GM12875 (cell line): Measurements from ENCODE around the gene OR10A6.

Experiments used
- H3K4me3 ChIP-seq: one replicate; pipeline ENCODE4 v1.5.1; 2011; ENCODE audit warnings: low read depth, low read length, control low read depth
- TF ChIP-seq, protein P1 (sequence below): IDR thresholded peaks from 2 replicates; pipeline ENCODE4 v1.5.1; 2011; ENCODE audit warnings: low read depth, mild to moderate bottlenecking, control low read depth, inconsistent platforms, low read length, moderate library complexity, borderline replicate concordance; ENCODE audit not compliant: insufficient read depth

The OR10A6 gene

DNA sequence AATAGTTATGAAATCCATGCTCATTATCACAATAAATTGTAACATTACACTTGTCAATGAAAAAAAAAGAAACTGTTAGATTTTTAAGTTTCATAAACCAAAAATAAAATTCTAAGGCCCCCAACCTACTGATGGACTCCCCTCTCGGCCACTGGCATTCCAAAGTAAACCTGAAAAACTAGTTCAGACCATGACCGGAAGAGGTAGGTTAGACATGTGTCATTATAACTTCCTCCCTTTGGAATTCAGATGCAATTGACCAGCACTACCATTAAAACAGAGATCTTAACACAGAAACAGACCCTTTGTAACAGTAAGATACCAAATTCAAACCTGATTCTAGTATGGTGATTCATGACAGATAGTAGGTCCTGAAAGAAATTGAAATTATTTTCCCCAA lies 12.9 kb downstream of the OR10A6 start:
- no peak overlapping the region for H3K4me3 ChIP-seq
- TF ChIP-seq, protein P1, sequence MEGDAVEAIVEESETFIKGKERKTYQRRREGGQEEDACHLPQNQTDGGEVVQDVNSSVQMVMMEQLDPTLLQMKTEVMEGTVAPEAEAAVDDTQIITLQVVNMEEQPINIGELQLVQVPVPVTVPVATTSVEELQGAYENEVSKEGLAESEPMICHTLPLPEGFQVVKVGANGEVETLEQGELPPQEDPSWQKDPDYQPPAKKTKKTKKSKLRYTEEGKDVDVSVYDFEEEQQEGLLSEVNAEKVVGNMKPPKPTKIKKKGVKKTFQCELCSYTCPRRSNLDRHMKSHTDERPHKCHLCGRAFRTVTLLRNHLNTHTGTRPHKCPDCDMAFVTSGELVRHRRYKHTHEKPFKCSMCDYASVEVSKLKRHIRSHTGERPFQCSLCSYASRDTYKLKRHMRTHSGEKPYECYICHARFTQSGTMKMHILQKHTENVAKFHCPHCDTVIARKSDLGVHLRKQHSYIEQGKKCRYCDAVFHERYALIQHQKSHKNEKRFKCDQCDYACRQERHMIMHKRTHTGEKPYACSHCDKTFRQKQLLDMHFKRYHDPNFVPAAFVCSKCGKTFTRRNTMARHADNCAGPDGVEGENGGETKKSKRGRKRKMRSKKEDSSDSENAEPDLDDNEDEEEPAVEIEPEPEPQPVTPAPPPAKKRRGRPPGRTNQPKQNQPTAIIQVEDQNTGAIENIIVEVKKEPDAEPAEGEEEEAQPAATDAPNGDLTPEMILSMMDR = no peak

DNA sequence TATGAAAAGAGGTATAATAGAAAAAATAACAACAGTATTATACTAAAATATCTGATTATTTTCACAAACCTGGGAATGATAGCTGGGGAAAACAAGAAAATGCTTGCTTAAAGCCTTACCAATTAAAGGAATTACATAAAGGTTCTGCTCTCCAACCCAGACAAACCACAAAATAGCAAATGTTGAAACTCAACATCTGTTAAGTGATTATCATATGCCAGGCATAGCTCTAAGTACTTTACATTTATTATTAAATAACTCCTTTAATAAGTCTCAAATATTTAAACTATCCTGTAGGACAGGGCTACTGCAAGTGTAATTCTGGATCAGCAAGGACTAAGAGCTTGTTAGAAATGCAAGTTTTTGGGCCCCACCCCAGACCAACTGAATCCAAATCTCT lies 20.1 kb downstream of the OR10A6 start:
- TF ChIP-seq, protein P1 = no peak

DNA sequence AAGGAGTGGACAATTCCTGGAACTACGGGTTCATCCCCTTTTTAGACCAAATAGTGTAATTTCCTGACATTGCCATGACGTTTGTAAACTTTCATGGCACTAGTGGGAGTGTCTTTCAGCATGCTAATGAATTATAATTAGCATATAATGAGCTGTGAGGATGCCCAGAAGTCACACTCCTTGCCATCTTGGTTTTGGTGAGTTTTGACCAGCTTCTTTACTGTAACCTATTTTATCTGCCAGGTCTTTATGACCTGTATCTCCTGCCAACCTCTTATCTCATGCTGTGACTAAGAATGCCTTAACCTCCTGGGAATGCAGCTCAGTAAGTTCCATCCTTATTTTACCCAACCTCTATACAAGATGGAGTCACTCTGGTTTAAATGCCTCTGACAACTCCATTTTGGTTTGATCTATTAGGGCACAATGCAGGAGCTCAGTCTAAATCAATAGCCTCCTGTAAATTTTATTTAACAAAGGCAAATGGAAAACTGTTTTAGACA lies 20.7 kb downstream of the OR10A6 start:
- TF ChIP-seq, protein P1 = no peak
- no peak overlapping the region for H3K4me3 ChIP-seq

More for the DNA sequence above, 20.1 kb downstream of the OR10A6 start:
- no peak overlapping the region for H3K4me3 ChIP-seq

DNA sequence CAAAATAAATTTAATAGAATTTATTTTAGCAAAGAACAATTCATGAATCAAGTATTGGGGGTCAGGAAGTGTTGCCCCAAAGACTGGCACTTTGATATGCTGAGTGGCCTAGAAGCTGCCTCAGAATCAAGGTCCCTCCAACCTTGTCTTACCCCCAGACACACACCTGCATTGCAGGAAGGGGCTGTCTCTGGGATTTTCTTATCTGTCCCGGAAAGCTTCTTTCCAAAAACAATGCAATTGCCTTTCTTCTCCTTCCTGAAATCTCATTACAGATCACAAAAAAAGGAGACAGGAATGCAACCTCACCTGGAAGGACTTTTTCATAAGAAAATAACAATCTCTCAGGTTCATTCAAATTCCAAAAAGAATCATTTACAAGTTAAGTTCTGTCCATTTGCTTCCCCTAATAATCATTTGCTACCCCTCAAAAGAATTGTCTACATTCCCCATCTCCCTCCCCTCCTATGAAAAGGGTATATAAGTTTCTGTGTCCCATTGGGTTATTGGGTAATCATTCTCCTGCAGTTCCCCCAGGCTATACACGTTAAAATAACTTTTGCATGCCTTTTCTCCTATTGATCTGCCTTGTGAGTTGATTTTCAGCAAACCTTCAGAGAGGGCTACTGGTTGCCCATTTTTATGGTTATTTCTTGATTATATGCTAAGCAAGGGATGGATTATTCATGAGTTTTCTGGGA lies 21.3 kb downstream of the OR10A6 start:
- H3K4me3 ChIP-seq = no peak overlapping the region
- TF ChIP-seq, protein P1 = no peak

DNA sequence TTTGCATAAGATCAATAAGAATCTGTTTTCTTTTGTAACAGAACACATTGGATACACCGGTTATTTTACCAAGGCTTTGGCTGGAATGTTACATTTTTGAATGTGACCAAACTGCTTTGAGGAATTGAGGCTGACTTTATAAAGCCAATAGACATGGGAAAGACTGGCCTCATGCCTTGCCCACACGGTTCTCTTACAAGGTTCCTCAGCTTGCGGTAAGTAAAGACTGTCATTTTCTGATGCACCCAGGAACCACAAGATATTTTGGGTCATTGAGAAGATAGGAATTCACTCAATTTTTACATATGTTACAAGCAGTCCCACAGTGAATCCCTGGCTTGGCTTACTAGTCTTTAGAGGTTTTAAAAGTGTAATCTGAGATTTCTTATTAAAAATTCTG lies 23.9 kb downstream of the OR10A6 start:
- TF ChIP-seq, protein P1 = no peak
- no peak overlapping the region for H3K4me3 ChIP-seq

DNA sequence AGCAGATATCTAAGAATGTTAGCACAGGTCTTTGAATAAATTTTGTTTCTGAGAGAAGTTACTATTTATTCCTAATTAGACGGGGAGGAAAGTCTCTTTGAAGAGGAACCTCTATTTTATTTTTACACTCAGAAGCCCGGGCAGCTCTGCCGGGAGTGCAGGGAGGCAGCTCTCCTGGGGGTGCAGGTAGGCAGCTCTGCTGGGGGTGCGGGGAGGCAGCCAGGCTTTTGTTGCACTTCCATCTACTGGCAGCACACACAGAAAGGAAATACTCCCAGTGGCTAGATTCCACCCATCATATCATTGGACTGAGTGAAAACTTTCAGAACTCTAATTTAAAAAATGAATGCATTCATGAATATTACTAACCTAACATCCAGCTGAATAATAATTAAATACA lies 24.6 kb downstream of the OR10A6 start:
- TF ChIP-seq, protein P1 = no peak

DNA sequence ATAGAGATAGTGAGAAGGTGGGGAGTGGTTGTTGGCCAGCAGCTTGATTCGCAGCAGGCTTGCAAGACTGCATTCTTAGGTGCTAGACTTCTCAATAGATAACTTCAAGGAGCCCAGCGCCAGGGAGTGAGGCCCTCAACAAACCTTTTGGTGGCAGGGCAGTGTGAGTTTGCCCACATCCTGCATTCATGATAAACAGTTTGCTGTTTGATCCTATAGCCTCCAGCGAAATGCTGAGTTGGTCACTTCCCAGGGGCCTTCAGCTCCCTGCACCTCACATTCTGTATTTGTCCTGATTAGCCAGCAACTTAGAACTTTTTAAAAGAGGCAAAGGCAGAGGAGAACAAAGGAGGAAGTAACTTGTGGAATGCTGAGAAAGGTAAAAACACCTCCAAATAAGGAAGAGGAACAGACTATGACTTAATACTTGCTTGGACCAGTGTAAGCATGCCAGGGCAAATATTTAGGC lies 25.1 kb downstream of the OR10A6 start:
- TF ChIP-seq, protein P1 = no peak

More for the DNA sequence above, 24.6 kb downstream of the OR10A6 start:
- no peak overlapping the region for H3K4me3 ChIP-seq

More for the DNA sequence above, 25.1 kb downstream of the OR10A6 start:
- H3K4me3 ChIP-seq = no peak overlapping the region
